ENCODE measurements around the gene PPP2R2C.

The PPP2R2C gene

GRCh38 chr4:6420972-6421371, 51.4 kb downstream of the PPP2R2C start:
- no peak for TF ChIP-seq CTCF (IDR thresholded peaks at IDR 0.05; ENCODE audit: borderline replicate concordance, insufficient read depth, low read depth, low read length)
- H3K4me3 ChIP-seq (ENCODE audit: low read depth, low read length), result no peak overlapping the region

GRCh38 chr4:6420036-6420435, 52.4 kb downstream of the PPP2R2C start:
- no peak overlapping the region for H3K4me3 ChIP-seq (ENCODE audit: low read depth, low read length)
- no peak for TF ChIP-seq CTCF (IDR thresholded peaks at IDR 0.05; ENCODE audit: borderline replicate concordance, insufficient read depth, low read depth, low read length)

GRCh38 chr4:6419452-6420028, 52.9 kb downstream of the PPP2R2C start:
- no peak overlapping the region for H3K4me3 ChIP-seq (ENCODE audit: low read depth, low read length)
- TF ChIP-seq CTCF (IDR thresholded peaks at IDR 0.05; ENCODE audit: borderline replicate concordance, insufficient read depth, low read depth, low read length), result no peak

GRCh38 chr4:6418193-6418755, 54.1 kb downstream of the PPP2R2C start:
- no peak for TF ChIP-seq CTCF (IDR thresholded peaks at IDR 0.05; ENCODE audit: borderline replicate concordance, insufficient read depth, low read depth, low read length)

GRCh38 chr4:6417516-6418050, 54.8 kb downstream of the PPP2R2C start:
- H3K4me3 ChIP-seq (ENCODE audit: low read depth, low read length), result no peak overlapping the region
- TF ChIP-seq CTCF (IDR thresholded peaks at IDR 0.05; ENCODE audit: borderline replicate concordance, insufficient read depth, low read depth, low read length), result no peak

More at GRCh38 chr4:6418193-6418755, 54.1 kb downstream of the PPP2R2C start:
- no peak overlapping the region for H3K4me3 ChIP-seq (ENCODE audit: low read depth, low read length)

- no peak for TF ChIP-seq CTCF (IDR thresholded peaks at IDR 0.05; ENCODE audit: borderline replicate concordance, insufficient read depth, low read depth, low read length)
- H3K4me3 ChIP-seq (ENCODE audit: low read depth, low read length), result no peak overlapping the region
These were observed 55.7 kb downstream of the PPP2R2C start for GRCh38 chr4:6416518-6417286.
